Calu3 (cell line): ENCODE data around the gene AGPAT4. TPM values are rescaled to one million over a fixed set of nuclear protein-coding genes. Genes with fewer than 3 reads are reported as not detected.

Source experiments
- BruUV-seq: library from RNA; stranded (reverse); fragments of 400-500 nt; replicated peaks from 2 replicates; lab custom pipeline; 2021; lab: Mats Ljungman, UMichigan
- CTCF ChIA-PET: fragments of 300-600 bp; sonication (Branson Sonifier 250); formaldehyde crosslinking; loops from one replicate; lab custom pipeline; 2022; ENCODE audit warnings: antibody characterized with exemption; lab: Charles Lee
- DNase-seq: peaks from one replicate; pipeline ENCODE4 v3.0.0; 2022
- H3K27ac Mint-ChIP-seq: one replicate; pipeline ENCODE4 v1.8.0; 2022; ENCODE audit warnings: mixed read lengths; ENCODE audit not compliant: unreplicated experiment
- H3K27me3 Mint-ChIP-seq: one replicate; pipeline ENCODE4 v1.8.0; 2022; ENCODE audit warnings: mixed read lengths; ENCODE audit not compliant: unreplicated experiment
- H3K36me3 Mint-ChIP-seq: one replicate; pipeline ENCODE4 v1.8.0; 2022; ENCODE audit warnings: mild to moderate bottlenecking, moderate library complexity, mixed read lengths; ENCODE audit not compliant: insufficient read depth, unreplicated experiment
- H3K4me1 Mint-ChIP-seq: one replicate; pipeline ENCODE4 v1.8.0; 2022; ENCODE audit warnings: mild to moderate bottlenecking, low read depth, mixed read lengths; ENCODE audit not compliant: unreplicated experiment
- H3K4me3 Mint-ChIP-seq: one replicate; pipeline ENCODE4 v1.8.0; 2022; ENCODE audit warnings: mild to moderate bottlenecking, low read depth, moderate library complexity, mixed read lengths; ENCODE audit not compliant: unreplicated experiment
- H3K9me3 Mint-ChIP-seq: one replicate; pipeline ENCODE4 v1.8.0; 2022; ENCODE audit warnings: low read depth, mixed read lengths; ENCODE audit not compliant: unreplicated experiment
- CTCF ChIP-seq: fragments of 200-600 bp; IDR thresholded peaks from one replicate; pipeline ENCODE4 v1.8.0; 2022; ENCODE audit warnings: antibody characterized with exemption; ENCODE audit not compliant: unreplicated experiment
- intact Hi-C: fragments of 100-400 bp; cut with micrococcal nuclease; formaldehyde crosslinking; loops from one replicate; pipeline ENCODE4 v1.10.0; 2022; ENCODE audit not compliant: unreplicated experiment
- total RNA-seq: library from RNA; stranded (reverse); gene quantifications from 2 replicates; pipeline ENCODE4 v1.2.3, GENCODE V29; 2022

Gene AGPAT4
- total RNA-seq, 1 experiment from 2014 or later, result 11.3 TPM

- Mint-ChIP-seq H3K4me1 (no peaks in the 10 kb centered on the region), H3K9me3 (no peaks in the 10 kb centered on the region), H3K27ac (no peak overlapping the region), H3K27me3 (no peaks in the 10 kb centered on the region), H3K4me3 (no peak overlapping the region), H3K36me3 (peaks cover 8% of the 10 kb centered on the region)
- intact Hi-C loops, result loop anchor here (10.0 kb wide), 1 partner anchor 124 kb away; the partner anchor contains the start of gene AGPAT4
- TF ChIP-seq CTCF, result no peak
- CTCF ChIA-PET, result interaction anchor here (0.6 to 0.7 kb wide), 2 partner anchors 137 to 222 kb away, joined by 3 to 7 read pairs; no protein-coding TSS in a partner anchor
- no peak for DNase-seq
- no TSS peak for BruUV-seq
These were observed 122.7 kb downstream of the AGPAT4 start for GRCh38 chr6:161151059-161151645.

GRCh38 chr6:161150566-161150965 is 123.3 kb downstream of the AGPAT4 start:
- no peaks in the 10 kb centered on the region for H3K27me3 Mint-ChIP-seq
- H3K9me3 Mint-ChIP-seq, result no peaks in the 10 kb centered on the region
- no peak overlapping the region for H3K27ac Mint-ChIP-seq
- TF ChIP-seq CTCF, result no peak
- CTCF ChIA-PET, result interaction anchor here (0.6 kb wide), 1 partner anchor 137 kb away, joined by 7 read pairs; no protein-coding TSS in a partner anchor
- no TSS peak for BruUV-seq
- no peak overlapping the region for H3K4me3 Mint-ChIP-seq
- H3K4me1 Mint-ChIP-seq, result no peaks in the 10 kb centered on the region
- peaks cover 8% of the 10 kb centered on the region for H3K36me3 Mint-ChIP-seq
- intact Hi-C loops, result loop anchor here (10.0 kb wide), 1 partner anchor 124 kb away; the partner anchor contains the start of gene AGPAT4
- no peak for DNase-seq

GRCh38 chr6:161150136-161150535 is 123.7 kb downstream of the AGPAT4 start:
- Mint-ChIP-seq H3K36me3 (peaks cover 8% of the 10 kb centered on the region), H3K4me3 (no peak overlapping the region), H3K27ac (no peak overlapping the region), H3K9me3 (no peaks in the 10 kb centered on the region), H3K4me1 (no peaks in the 10 kb centered on the region), H3K27me3 (no peaks in the 10 kb centered on the region)
- intact Hi-C loops, result loop anchor here (10.0 kb wide), 1 partner anchor 125 kb away; the partner anchor contains the start of gene AGPAT4
- no TSS peak for BruUV-seq
- DNase-seq, result no peak
- TF ChIP-seq CTCF, result no peak
- CTCF ChIA-PET, result no interaction called here

GRCh38 chr6:161143663-161144430 is 130.0 kb downstream of the AGPAT4 start:
- no TSS peak for BruUV-seq
- H3K4me1 Mint-ChIP-seq, result no peaks in the 10 kb centered on the region
- intact Hi-C loops, result no loop called here
- peaks cover 9% of the 10 kb centered on the region for H3K36me3 Mint-ChIP-seq
- DNase-seq, result no peak
- no peak for TF ChIP-seq CTCF
- CTCF ChIA-PET, result no interaction called here
- H3K27me3 Mint-ChIP-seq, result no peaks in the 10 kb centered on the region
- no peak overlapping the region for H3K27ac Mint-ChIP-seq
- no peak overlapping the region for H3K4me3 Mint-ChIP-seq
- no peaks in the 10 kb centered on the region for H3K9me3 Mint-ChIP-seq
